GM12878 (cell line): ENCODE results near the gene TRIM67. TPM values are rescaled to one million over a fixed set of nuclear protein-coding genes. Genes with fewer than 3 reads are reported as not detected.
"Not testable (repeated sequence)": the region's sequence is repeated elsewhere in the genome, so short reads cannot be mapped to it uniquely, and the experiment has no call there.

Experiments
- ATAC-seq: fragments of 200-7000 bp; cut with Tn5 transposase; 3 replicates; pipeline ENCODE4 v1.9.1; 2020; ENCODE audit warnings: mild to moderate bottlenecking, moderate library complexity
- BruUV-seq: library from RNA; stranded (reverse); fragments of 400-500 nt; replicated peaks from 2 replicates; lab custom pipeline; 2021; lab: Mats Ljungman, UMichigan
- CTCF ChIA-PET: fragments of 300-600 bp; sonication (Branson Sonifier 250); formaldehyde crosslinking; extraction: SDS; loops from one replicate; lab custom pipeline; 2021; ENCODE audit warnings: inconsistent platforms; lab: Yijun Ruan, JAX
- POLR2A ChIA-PET: fragments of 350-600 bp; formaldehyde crosslinking; extraction: SDS; loops from one replicate; lab custom pipeline; 2021; ENCODE audit warnings: inconsistent platforms; lab: Charles Lee
- RAD21 ChIA-PET: fragments of 300-600 bp; sonication (Branson Sonifier 250); formaldehyde crosslinking; loops from one replicate; lab custom pipeline; 2023; ENCODE audit warnings: antibody characterized with exemption; ENCODE audit not compliant: unreplicated experiment; lab: Charles Lee
- SMC1A ChIA-PET: fragments of 300-600 bp; sonication (Branson Sonifier 250); formaldehyde crosslinking; loops from one replicate; lab custom pipeline; 2023; ENCODE audit not compliant: unreplicated experiment, uncharacterized antibody; lab: Charles Lee
- DNase-seq: peaks from one replicate; pipeline ENCODE4 v3.0.0-alpha.2; 2011; ENCODE audit warnings: low read depth, low spot score
- FAIRE-seq: peaks from 3 replicates; lab custom pipeline; 2011; peaks lifted over from hg19 to GRCh38; lab: Jason Lieb, UNC
- H2AFZ ChIP-seq: 2 replicates; pipeline ENCODE4 v1.6.0; 2011; ENCODE audit warnings: low read depth, low read length, control low read depth; ENCODE audit not compliant: control insufficient read depth
- H3K27ac ChIP-seq: 2 replicates; pipeline ENCODE4 v1.5.1; 2011; ENCODE audit warnings: control low read depth; ENCODE audit not compliant: control insufficient read depth, insufficient read depth
- H3K27me3 ChIP-seq, 2 experiments: replicated peaks in 1 of 2; 2 replicates each; pipeline versions ENCODE4 v1.6.0 to v1.6.1; 2011; ENCODE audit warnings: low read length in 1 of 2; ENCODE audit not compliant: control insufficient read depth in 2 of 2, insufficient read depth in 2 of 2
- H3K36me3 ChIP-seq, 2 experiments: 2 replicates each; pipeline ENCODE4 v1.5.1; 2011; ENCODE audit warnings: low read length in 1 of 2; ENCODE audit not compliant: control insufficient read depth in 2 of 2, insufficient read depth in 2 of 2
- H3K4me1 ChIP-seq: 2 replicates; pipeline ENCODE4 v1.6.1; 2011; ENCODE audit warnings: mild to moderate bottlenecking, low read length, moderate library complexity, mixed read lengths; ENCODE audit not compliant: control insufficient read depth, insufficient read depth
- H3K4me2 ChIP-seq: 2 replicates; pipeline ENCODE4 v1.6.0; 2011; ENCODE audit warnings: control low read depth; ENCODE audit not compliant: control insufficient read depth, insufficient read depth
- H3K4me3 ChIP-seq: fragments of 200-600 bp; sonication (generic); 2 replicates; pipeline ENCODE4 v1.5.1; 2016
- H3K79me2 ChIP-seq: 2 replicates; pipeline ENCODE4 v1.6.0; 2011; ENCODE audit warnings: low read length; ENCODE audit not compliant: control insufficient read depth, insufficient read depth
- H3K9ac ChIP-seq: 2 replicates; pipeline ENCODE4 v1.8.0; 2011; ENCODE audit warnings: low read length, control low read depth, mixed read lengths; ENCODE audit not compliant: control insufficient read depth, insufficient read depth
- H3K9me3 ChIP-seq: replicated peaks from 3 replicates; pipeline ENCODE4 v1.5.1; 2011; ENCODE audit warnings: mild to moderate bottlenecking, low read length; ENCODE audit not compliant: control insufficient read depth, insufficient read depth
- H4K20me1 ChIP-seq: 2 replicates; pipeline ENCODE4 v1.6.0; 2011; ENCODE audit not compliant: control insufficient read depth, insufficient read depth
- BMI1 ChIP-seq: fragments of 450-650 bp; IDR thresholded peaks from 2 replicates; pipeline ENCODE4 v1.6.1; 2016; ENCODE audit warnings: mild to moderate bottlenecking, moderate library complexity, borderline replicate concordance
- CBX3 ChIP-seq: fragments of 200-600 bp; sonication (generic); IDR thresholded peaks from 2 replicates; pipeline ENCODE4 v1.6.1; 2016; ENCODE audit warnings: low read depth, borderline replicate concordance
- CHD1 ChIP-seq: IDR thresholded peaks from 2 replicates; pipeline ENCODE4 v1.6.1; 2012; ENCODE audit warnings: low read depth, low read length, improper control_type of control experiment
- EP300 ChIP-seq, 2 experiments: fragments of 150-350 bp in 1 of 2; IDR thresholded peaks; 2 replicates each; pipeline ENCODE4 v1.6.1; 2011 to 2012; ENCODE audit warnings: low read depth in 2 of 2, low read length in 2 of 2, borderline replicate concordance in 1 of 2, improper control_type of control experiment in 1 of 2, inconsistent platforms in 1 of 2; ENCODE audit not compliant: control insufficient read depth in 1 of 2
- LARP7 ChIP-seq: fragments of 450-650 bp; IDR thresholded peaks from 2 replicates; pipeline ENCODE4 v1.6.1; 2017; ENCODE audit warnings: mild to moderate bottlenecking
- NR2C1 ChIP-seq: fragments of 450-650 bp; IDR thresholded peaks from 2 replicates; pipeline ENCODE4 v1.6.1; 2017; ENCODE audit warnings: antibody characterized with exemption, mild to moderate bottlenecking, moderate library complexity
- NR2C2 ChIP-seq: IDR thresholded peaks from 2 replicates; pipeline ENCODE4 v1.6.1; 2011; ENCODE audit warnings: borderline replicate concordance, low read depth; ENCODE audit not compliant: control insufficient read depth, insufficient read length
- PAX5 ChIP-seq: IDR thresholded peaks from 2 replicates; pipeline ENCODE4 v1.6.1; 2011; ENCODE audit warnings: low read depth, low read length, borderline replicate concordance
- PML ChIP-seq: IDR thresholded peaks from 2 replicates; pipeline ENCODE4 v1.6.1; 2012; ENCODE audit warnings: low read length, inconsistent platforms
- SIX5 ChIP-seq: IDR thresholded peaks from 2 replicates; pipeline ENCODE4 v1.6.1; 2011; ENCODE audit warnings: mild to moderate bottlenecking, low read depth, low read length, moderate library complexity; ENCODE audit not compliant: severe bottlenecking
- SREBF1 ChIP-seq: IDR thresholded peaks from 2 replicates; pipeline ENCODE4 v1.6.1; 2012; ENCODE audit warnings: mild to moderate bottlenecking, low read length
- ZBED1 ChIP-seq: IDR thresholded peaks from 2 replicates; pipeline ENCODE4 v1.6.1; 2016; ENCODE audit warnings: borderline replicate concordance
- WGBS: methylation state at CpG from one replicate; pipeline ENCODE4 v1.1.6; 2016; ENCODE audit warnings: low lambda C conversion rate; ENCODE audit not compliant: insufficient replicate concordance, insufficient coverage; ENCODE audit errors: missing lambda C conversion rate; 5-methylcytosine and 5-hydroxymethylcytosine counted together
- in situ Hi-C: fragments of 300-500 bp; cut with MboI; formaldehyde crosslinking; loops from 9 replicates; pipeline ENCODE4 v1.14.3; 2018; ENCODE audit warnings: mixed read lengths
- intact Hi-C: fragments of 100-400 bp; cut with micrococcal nuclease; formaldehyde crosslinking; loops from one replicate; pipeline ENCODE4 v1.14.2; 2022; ENCODE audit not compliant: unreplicated experiment
- polyA plus RNA-seq, 11 experiments: library from polyadenylated mRNA; depleted of rRNA in 4 of 11; unstranded in 6 of 11; stranded (reverse) in 5 of 11; fragments of >200 nt; fragmentation: Nextera tagmentation in 4 of 11; fragmentation: Illumina TruSeq in 1 of 11; extraction: Ambion mirVana in 4 of 11; extraction: Trizol in 1 of 11; gene quantifications; 1 replicate in 1 of 11; 2 replicates in 10 of 11; pipeline versions ENCODE4 v1.2.1 to v1.2.3, GENCODE V29; 2011 to 2016; ENCODE audit warnings: inconsistent platforms in 2 of 11, missing spikeins in 2 of 11, low read depth in 1 of 11
- total RNA-seq, 4 experiments: library from RNA; depleted of rRNA in 3 of 4; stranded (reverse); fragments of >200 nt in 3 of 4; fragmentation: Illumina TruSeq in 1 of 4; extraction: Trizol in 1 of 4; gene quantifications; 2 replicates each; pipeline versions ENCODE4 v1.2.1 to v1.2.3, GENCODE V29; 2013 to 2021
- TF ChIP-seq, protein P1 (sequence below): IDR thresholded peaks from 2 replicates; pipeline ENCODE4 v1.6.1; 2012; ENCODE audit warnings: low read depth, low read length, improper control_type of control experiment
- TF ChIP-seq, protein P2 (sequence below): IDR thresholded peaks from 2 replicates; pipeline ENCODE4 v1.6.1; 2012; ENCODE audit warnings: low read length, inconsistent platforms

TRIM67 gene
- total and polyA plus RNA-seq, 10 of the 15 experiments (the other 5 are each of a cell fraction or from before 2014, with no cell fraction given) = under 0.01 to 0.01 TPM; not detected in 8

- H3K27me3 ChIP-seq = no peaks in the 10 kb centered on the region
- no TSS peak for BruUV-seq
- no peak for FAIRE-seq
- no peak overlapping the region for H3K4me2 ChIP-seq
- H4K20me1 ChIP-seq = no peaks in the 10 kb centered on the region
- no peak overlapping the region for H2AFZ ChIP-seq
- H3K27ac ChIP-seq = no peak overlapping the region
- DNase-seq = no peak
- POLR2A ChIA-PET = no interaction called here
- intact Hi-C loops = no loop called here
- SMC1A ChIA-PET = no interaction called here
- H3K4me3 ChIP-seq = no peak overlapping the region
- RAD21 ChIA-PET = no interaction called here
- H3K9me3 ChIP-seq = no peaks in the 10 kb centered on the region
- no peaks in the 10 kb centered on the region for H3K4me1 ChIP-seq
- H3K9ac ChIP-seq = no peak overlapping the region
- H3K36me3 ChIP-seq = no peaks in the 10 kb centered on the region
- ATAC-seq = no peak
- TF ChIP-seq CBX3 (no peak), SREBF1 (no peak), SIX5 (no peak), LARP7 (no peak), NR2C2 (no peak), PAX5 (no peak), NR2C1 (no peak), ZBED1 (no peak), EP300 (IDR thresholded peaks at IDR 0.05; ENCODE audit: borderline replicate concordance in 1 of 2, control insufficient read depth in 1 of 2, low read depth in 2 of 2, low read length in 2 of 2) (no peak), CHD1 (no peak), PML (no peak), BMI1 (no peak)
- TF ChIP-seq, protein P1, sequence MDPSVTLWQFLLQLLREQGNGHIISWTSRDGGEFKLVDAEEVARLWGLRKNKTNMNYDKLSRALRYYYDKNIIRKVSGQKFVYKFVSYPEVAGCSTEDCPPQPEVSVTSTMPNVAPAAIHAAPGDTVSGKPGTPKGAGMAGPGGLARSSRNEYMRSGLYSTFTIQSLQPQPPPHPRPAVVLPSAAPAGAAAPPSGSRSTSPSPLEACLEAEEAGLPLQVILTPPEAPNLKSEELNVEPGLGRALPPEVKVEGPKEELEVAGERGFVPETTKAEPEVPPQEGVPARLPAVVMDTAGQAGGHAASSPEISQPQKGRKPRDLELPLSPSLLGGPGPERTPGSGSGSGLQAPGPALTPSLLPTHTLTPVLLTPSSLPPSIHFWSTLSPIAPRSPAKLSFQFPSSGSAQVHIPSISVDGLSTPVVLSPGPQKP = no peak
- TF ChIP-seq, protein P2, sequence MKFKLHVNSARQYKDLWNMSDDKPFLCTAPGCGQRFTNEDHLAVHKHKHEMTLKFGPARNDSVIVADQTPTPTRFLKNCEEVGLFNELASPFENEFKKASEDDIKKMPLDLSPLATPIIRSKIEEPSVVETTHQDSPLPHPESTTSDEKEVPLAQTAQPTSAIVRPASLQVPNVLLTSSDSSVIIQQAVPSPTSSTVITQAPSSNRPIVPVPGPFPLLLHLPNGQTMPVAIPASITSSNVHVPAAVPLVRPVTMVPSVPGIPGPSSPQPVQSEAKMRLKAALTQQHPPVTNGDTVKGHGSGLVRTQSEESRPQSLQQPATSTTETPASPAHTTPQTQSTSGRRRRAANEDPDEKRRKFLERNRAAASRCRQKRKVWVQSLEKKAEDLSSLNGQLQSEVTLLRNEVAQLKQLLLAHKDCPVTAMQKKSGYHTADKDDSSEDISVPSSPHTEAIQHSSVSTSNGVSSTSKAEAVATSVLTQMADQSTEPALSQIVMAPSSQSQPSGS = no peak
- no peaks in the 10 kb centered on the region for H3K79me2 ChIP-seq
- CTCF ChIA-PET = no interaction called here
- 12% methylated on average over 4 of the region's 4 CpGs for WGBS
- in situ Hi-C loops = no loop called here
Observed at GRCh38 chr1:231130544-231130943, 31.3 kb upstream of the TRIM67 start.

DNA sequence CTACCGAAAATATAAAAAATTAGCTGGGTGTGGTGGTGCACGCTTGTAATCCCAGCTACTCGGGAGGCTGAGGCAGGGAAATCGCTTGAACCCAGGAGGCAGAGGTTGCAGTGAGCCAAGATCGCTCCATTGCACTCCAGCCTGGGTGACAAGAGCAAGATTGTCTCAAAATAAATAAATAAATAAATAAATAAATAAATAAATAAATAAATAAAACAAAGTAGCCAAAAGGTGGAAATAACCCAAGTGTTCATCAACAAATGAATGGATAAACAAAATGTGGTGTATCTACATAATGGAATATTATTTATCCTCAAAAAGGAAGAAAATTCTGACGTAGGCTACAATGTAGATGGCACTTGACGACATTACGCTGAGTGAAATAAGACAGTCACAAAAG lies 29.3 kb upstream of the TRIM67 start:
- DNase-seq, POLR2A ChIA-PET, CTCF ChIA-PET, intact Hi-C loops, in situ Hi-C loops, H3K4me2 ChIP-seq, H3K27ac ChIP-seq, H2AFZ ChIP-seq, H3K4me1 ChIP-seq, SMC1A ChIA-PET, H3K36me3 ChIP-seq, H3K4me3 ChIP-seq, ATAC-seq, H3K79me2 ChIP-seq, H3K9me3 ChIP-seq, H4K20me1 ChIP-seq, H3K9ac ChIP-seq, RAD21 ChIA-PET, FAIRE-seq, BruUV-seq, H3K27me3 ChIP-seq: not testable (repeated sequence)
- WGBS = 67% methylated on average over 8 of the region's 8 CpGs
